MCF 10A (cell line): ENCODE data around the gene IGSF22. TPM values are rescaled to one million over a fixed set of nuclear protein-coding genes. Genes with fewer than 3 reads are reported as not detected.

Source experiments
- BruUV-seq: library from RNA; stranded (reverse); fragments of 400-500 nt; replicated peaks from 2 replicates; lab custom pipeline; 2021; lab: Mats Ljungman, UMichigan
- CTCF ChIA-PET: fragments of 300-600 bp; sonication (Branson Sonifier 250); formaldehyde crosslinking; extraction: SDS; loops from one replicate; lab custom pipeline; 2021; ENCODE audit warnings: antibody characterized with exemption, inconsistent platforms; lab: Yijun Ruan, JAX
- POLR2A ChIA-PET: fragments of 300-600, 350-650 bp; sonication (Branson Sonifier 250); formaldehyde crosslinking; extraction: SDS; loops from one replicate; lab custom pipeline; 2020; ENCODE audit warnings: antibody characterized with exemption, inconsistent platforms; lab: Yijun Ruan, JAX
- DNase-seq: peaks from one replicate; pipeline ENCODE4 v3.0.0-alpha.2; 2018; ENCODE audit not compliant: unreplicated experiment
- H3K27ac Mint-ChIP-seq: one replicate; pipeline ENCODE4 v1.8.0; 2022; ENCODE audit warnings: mild to moderate bottlenecking, low read depth, mixed read lengths; ENCODE audit not compliant: unreplicated experiment
- H3K27me3 Mint-ChIP-seq: one replicate; pipeline ENCODE4 v1.8.0; 2022; ENCODE audit warnings: mixed read lengths; ENCODE audit not compliant: insufficient read depth, unreplicated experiment
- H3K36me3 Mint-ChIP-seq: one replicate; pipeline ENCODE4 v1.8.0; 2022; ENCODE audit warnings: mild to moderate bottlenecking, moderate library complexity, mixed read lengths; ENCODE audit not compliant: insufficient read depth, unreplicated experiment
- H3K4me1 Mint-ChIP-seq: one replicate; pipeline ENCODE4 v1.8.0; 2022; ENCODE audit warnings: mixed read lengths; ENCODE audit not compliant: insufficient read depth, unreplicated experiment
- H3K4me3 Mint-ChIP-seq: one replicate; pipeline ENCODE4 v1.8.0; 2022; ENCODE audit warnings: mild to moderate bottlenecking, moderate library complexity, mixed read lengths; ENCODE audit not compliant: unreplicated experiment
- H3K9me3 Mint-ChIP-seq: one replicate; pipeline ENCODE4 v1.8.0; 2022; ENCODE audit warnings: mixed read lengths; ENCODE audit not compliant: unreplicated experiment
- CTCF ChIP-seq: fragments of 200-600 bp; IDR thresholded peaks from one replicate; pipeline ENCODE4 v1.8.0; 2022; ENCODE audit warnings: antibody characterized with exemption, mild to moderate bottlenecking; ENCODE audit not compliant: unreplicated experiment
- intact Hi-C: fragments of 100-400 bp; cut with micrococcal nuclease; formaldehyde crosslinking; loops from 2 replicates; pipeline ENCODE4 v1.14.1; 2022
- total RNA-seq: library from RNA; stranded (reverse); gene quantifications from 2 replicates; pipeline ENCODE4 v1.2.3, GENCODE V29; 2022

Gene IGSF22
- total RNA-seq, 1 experiment from 2014 or later, result not detected

GRCh38 chr11:18720091-18720807 lies 5.7 kb downstream of the IGSF22 start:
- CTCF ChIA-PET, result interaction anchor here (0.5 to 4.4 kb wide), 4 partner anchors 11 to 834 kb away, joined by 3 to 26 read pairs (median 4); no protein-coding TSS in a partner anchor
- no peak for TF ChIP-seq CTCF
- POLR2A ChIA-PET, result interaction anchor here (1.1 kb wide), 1 partner anchor 87 kb away, joined by 6 read pairs; no protein-coding TSS in a partner anchor
- Mint-ChIP-seq H3K36me3 (peaks cover 6% of the 10 kb centered on the region), H3K9me3 (no peaks in the 10 kb centered on the region), H3K27ac (no peak overlapping the region), H3K27me3 (peaks cover 44% of the 10 kb centered on the region), H3K4me1 (no peaks in the 10 kb centered on the region), H3K4me3 (no peak overlapping the region)
- intact Hi-C loops, result no loop called here
- DNase-seq, result no peak
- BruUV-seq, result no TSS peak

GRCh38 chr11:18715476-18715875 lies 10.5 kb downstream of the IGSF22 start:
- H3K27ac Mint-ChIP-seq, result no peak overlapping the region
- no peak for DNase-seq
- BruUV-seq, result no TSS peak
- peaks cover 64% of the 10 kb centered on the region for H3K27me3 Mint-ChIP-seq
- no peak overlapping the region for H3K4me3 Mint-ChIP-seq
- intact Hi-C loops, result no loop called here
- POLR2A ChIA-PET, result no interaction called here
- H3K4me1 Mint-ChIP-seq, result no peaks in the 10 kb centered on the region
- CTCF ChIA-PET, result interaction anchor here (0.8 to 1.3 kb wide), 2 partner anchors 13 to 16 kb away, joined by 3 to 6 read pairs; no protein-coding TSS in a partner anchor
- H3K9me3 Mint-ChIP-seq, result no peaks in the 10 kb centered on the region
- peaks cover 6% of the 10 kb centered on the region for H3K36me3 Mint-ChIP-seq
- TF ChIP-seq CTCF, result no peak

- no peak overlapping the region for H3K4me3 Mint-ChIP-seq
- TF ChIP-seq CTCF, result no peak
- DNase-seq, result no peak
- H3K27me3 Mint-ChIP-seq, result peaks cover 64% of the 10 kb centered on the region
- no peaks in the 10 kb centered on the region for H3K4me1 Mint-ChIP-seq
- H3K36me3 Mint-ChIP-seq, result peaks cover 6% of the 10 kb centered on the region
- no TSS peak for BruUV-seq
- no peaks in the 10 kb centered on the region for H3K9me3 Mint-ChIP-seq
- POLR2A ChIA-PET, result no interaction called here
- CTCF ChIA-PET, result no interaction called here
- H3K27ac Mint-ChIP-seq, result no peak overlapping the region
- intact Hi-C loops, result no loop called here
Measured at GRCh38 chr11:18714443-18714780, 11.6 kb downstream of the IGSF22 start.

- no TSS peak for BruUV-seq
- Mint-ChIP-seq H3K36me3 (peaks cover 6% of the 10 kb centered on the region), H3K4me3 (no peak overlapping the region), H3K27me3 (peaks cover 67% of the 10 kb centered on the region), H3K4me1 (no peaks in the 10 kb centered on the region), H3K9me3 (no peaks in the 10 kb centered on the region), H3K27ac (no peak overlapping the region)
- CTCF ChIA-PET, result interaction anchor here (0.9 to 2.2 kb wide), 4 partner anchors 12 to 174 kb away, joined by 3 to 9 read pairs (median 6); no protein-coding TSS in a partner anchor
- TF ChIP-seq CTCF, result no peak
- POLR2A ChIA-PET, result no interaction called here
- intact Hi-C loops, result no loop called here
- DNase-seq, result no peak
Measured at GRCh38 chr11:18713646-18714442, 12.1 kb downstream of the IGSF22 start.
